CD4-positive, CD25-positive, alpha-beta regulatory T cell (primary cell): ENCODE measurements around the gene CDH26. TPM values are rescaled to one million over a fixed set of nuclear protein-coding genes. Genes with fewer than 3 reads are reported as not detected.

Experiments used
- ATAC-seq, 2 donors: fragments of 150-1000 bp; cut with Tn5 transposase; one replicate each; pipeline ENCODE4 v1.10.0; 2021; ENCODE audit warnings: low read depth in 2 of 2, moderate number of reproducible peaks in 2 of 2, moderate library complexity in 1 of 2
- DNase-seq, 3 donors: peaks; one replicate each; pipeline versions ENCODE4 v3.0.0 to v3.0.0-alpha.2; 2012 to 2022; ENCODE audit warnings: mixed read lengths in 1 of 3
- H3K27ac ChIP-seq: one replicate; pipeline ENCODE4 v1.7.0; 2013; ENCODE audit warnings: mild to moderate bottlenecking, low read length; ENCODE audit not compliant: insufficient read depth, poor library complexity, severe bottlenecking
- H3K27me3 ChIP-seq: one replicate; pipeline ENCODE4 v1.7.0; 2013; ENCODE audit warnings: low read length; ENCODE audit not compliant: control insufficient read depth, insufficient read depth
- H3K36me3 ChIP-seq: one replicate; pipeline ENCODE4 v1.7.0; 2013; ENCODE audit warnings: mild to moderate bottlenecking, low read length, moderate library complexity; ENCODE audit not compliant: control insufficient read depth, insufficient read depth
- H3K4me1 ChIP-seq: 2 replicates; pipeline ENCODE4 v1.7.0; 2013; ENCODE audit warnings: mild to moderate bottlenecking, low read length; ENCODE audit not compliant: insufficient read depth, control insufficient read depth, poor library complexity, severe bottlenecking
- H3K4me3 ChIP-seq: one replicate; pipeline ENCODE4 v1.7.0; 2013; ENCODE audit warnings: low read depth, mild to moderate bottlenecking, low read length, moderate library complexity
- H3K9me3 ChIP-seq, 2 experiments: 1 replicate in 1 of 2; 2 replicates in 1 of 2; pipeline ENCODE4 v1.7.0; 2013; ENCODE audit warnings: low read length in 2 of 2, mild to moderate bottlenecking in 1 of 2, moderate library complexity in 1 of 2; ENCODE audit not compliant: control insufficient read depth in 2 of 2
- H3K27ac Mint-ChIP-seq, 3 donors: one replicate each; pipeline ENCODE4 v1.8.0; 2020 to 2022; ENCODE audit warnings: mild to moderate bottlenecking in 3 of 3, mixed read lengths in 3 of 3, moderate library complexity in 2 of 3
- H3K27me3 Mint-ChIP-seq: one replicate; pipeline ENCODE4 v1.8.0; 2022; ENCODE audit warnings: mild to moderate bottlenecking, mixed read lengths
- H3K36me3 Mint-ChIP-seq: one replicate; pipeline ENCODE4 v1.8.0; 2020; ENCODE audit warnings: mixed read lengths
- H3K4me1 Mint-ChIP-seq, 4 donors: one replicate each; pipeline ENCODE4 v1.8.0; 2020 to 2022; ENCODE audit warnings: mixed read lengths in 4 of 4, mild to moderate bottlenecking in 1 of 4
- H3K4me3 Mint-ChIP-seq, 4 donors: one replicate each; pipeline ENCODE4 v1.8.0; 2020 to 2022; ENCODE audit warnings: mild to moderate bottlenecking in 4 of 4, mixed read lengths in 4 of 4, moderate library complexity in 3 of 4
- H3K9me3 Mint-ChIP-seq, 7 donors: one replicate each; pipeline ENCODE4 v1.8.0; 2020 to 2022; ENCODE audit warnings: mixed read lengths in 7 of 7, mild to moderate bottlenecking in 3 of 7, moderate library complexity in 2 of 7
- polyA plus RNA-seq, 4 donors: library from polyadenylated mRNA; unstranded; fragments of 300-500 nt; fragmentation: Illumina TruSeq; gene quantifications; one replicate each; pipeline ENCODE4 v1.2.3, GENCODE V29; 2021
- total RNA-seq: library from RNA; stranded (reverse); gene quantifications from one replicate; pipeline ENCODE4 v1.2.3, GENCODE V29; 2022

Gene CDH26
- total and polyA plus RNA-seq, 5 donors from 2014 or later: 0.24 to 1.0 (median 0.31) TPM; not detected in 2

GRCh38 chr20:59931511-59932312 is 26.5 kb upstream of the CDH26 start:
- Mint-ChIP-seq H3K27me3 (peaks cover 9% of the 10 kb centered on the region), H3K9me3 (no peaks in the 10 kb centered on the region), H3K36me3 (no peaks in the 10 kb centered on the region), H3K27ac (peak overlapping the region in 1 of 3 donors; percentile 33), H3K4me3 (peak overlapping the region; percentile 56 to 83 (median 80)), H3K4me1 (peaks cover 9 to 26% (median 20%) of the 10 kb centered on the region in 4 donors)
- Histone ChIP-seq H3K27ac (no peak overlapping the region), H3K9me3 (no peaks in the 10 kb centered on the region), H3K36me3 (no peaks in the 10 kb centered on the region), H3K4me3 (no peak overlapping the region), H3K4me1 (peaks cover 7% of the 10 kb centered on the region), H3K27me3 (no peaks in the 10 kb centered on the region)
- peak in 1 of 3 donors; percentile 25 for DNase-seq
- no peak for ATAC-seq

DNA sequence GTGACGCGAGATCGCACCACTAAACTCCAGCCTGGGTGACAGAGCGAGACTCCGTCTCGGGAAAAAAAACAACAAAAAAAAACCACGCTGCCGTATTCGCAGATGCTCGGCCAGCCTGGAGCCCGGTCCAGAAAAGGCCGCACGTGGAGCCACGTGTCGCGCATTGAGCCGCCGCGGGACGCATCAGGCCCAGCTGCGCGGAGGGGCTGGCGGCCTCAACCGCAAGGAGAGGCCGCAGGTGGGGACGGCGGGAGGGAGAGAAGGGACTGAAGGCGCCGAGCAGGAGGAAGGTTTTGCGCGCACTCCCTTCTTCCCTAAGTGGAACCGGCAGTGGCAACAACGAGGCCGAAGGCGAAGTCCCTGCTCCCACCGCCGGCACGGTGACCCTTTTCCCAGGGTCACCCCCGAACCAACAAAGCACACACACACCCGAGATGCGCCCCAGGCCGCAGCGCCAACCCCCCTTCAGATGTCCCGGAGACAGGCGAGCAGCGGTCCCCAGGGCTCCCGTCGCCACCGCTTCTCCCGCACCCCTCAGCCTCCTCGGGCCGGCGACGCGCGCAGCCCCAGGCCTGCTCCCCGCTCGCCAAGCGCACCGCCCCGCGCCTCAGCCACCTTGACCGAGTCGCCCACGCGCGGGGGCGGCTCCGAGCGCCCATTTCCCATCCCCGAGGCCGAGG is 25.5 kb upstream of the CDH26 start:
- ATAC-seq: no peak
- H3K27me3 Mint-ChIP-seq: peaks cover 9% of the 10 kb centered on the region
- Histone ChIP-seq H3K4me3 (no peak overlapping the region), H3K27ac (peak overlapping the region; percentile 53), H3K4me1 (peaks cover 17% of the 10 kb centered on the region), H3K9me3 (no peaks in the 10 kb centered on the region), H3K27me3 (no peaks in the 10 kb centered on the region), H3K36me3 (no peaks in the 10 kb centered on the region)
- no peaks in the 10 kb centered on the region for H3K36me3 Mint-ChIP-seq
- no peaks in the 10 kb centered on the region for H3K9me3 Mint-ChIP-seq
- peaks cover 16 to 33% (median 27%) of the 10 kb centered on the region in 4 donors for H3K4me1 Mint-ChIP-seq
- peak overlapping the region in 2 of 4 donors; percentile 33 to 81 for H3K4me3 Mint-ChIP-seq
- no peak overlapping the region for H3K27ac Mint-ChIP-seq
- DNase-seq: no peak

DNA sequence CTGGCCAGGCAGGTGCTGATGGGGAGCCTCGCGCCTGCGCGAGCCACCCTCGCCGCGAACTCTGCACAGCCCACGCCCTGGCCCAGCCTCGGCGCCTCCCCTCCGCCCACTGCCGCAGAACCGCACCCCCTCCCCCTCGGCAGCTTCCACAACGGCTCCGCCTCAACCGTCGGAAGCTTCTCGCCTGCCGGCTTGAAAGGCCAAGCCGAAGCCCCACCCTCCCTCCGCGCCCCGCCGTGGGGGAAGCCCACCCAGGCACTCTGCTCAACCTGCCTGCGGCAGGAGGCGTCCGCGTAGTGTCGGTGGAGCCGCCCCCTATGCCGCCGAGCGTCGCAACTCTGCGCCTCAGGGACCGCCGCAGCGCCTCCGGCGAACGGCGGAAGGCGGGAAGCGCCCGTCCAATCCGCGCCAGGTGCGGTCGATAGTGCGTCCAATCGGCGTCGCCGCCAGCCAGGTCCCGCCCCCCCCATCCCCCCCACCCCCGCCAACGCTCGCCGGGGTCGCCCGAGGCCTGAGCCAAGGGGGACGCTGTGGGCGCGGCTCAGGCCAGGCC is 24.9 kb upstream of the CDH26 start, which contains the start of gene SYCP2:
Gene SYCP2, minus strand, starts transcription at position 342 of the 553 bp plus-strand sequence. CDS start 11,224 bp downstream, outside the sequence.
- no peaks in the 10 kb centered on the region for H3K27me3 ChIP-seq
- H3K4me3 ChIP-seq: peak within 1 kb of the TSS; percentile 53
- ATAC-seq (peak; percentile 74 to 82), DNase-seq (peak; percentile 55 to 64 (median 56))
- peak within 1 kb of the TSS in 2 of 3 donors; percentile 48 to 75 for H3K27ac Mint-ChIP-seq
- H3K9me3 ChIP-seq: no peaks in the 10 kb centered on the region
- peaks cover 22 to 39% (median 30%) of the 10 kb centered on the region in 4 donors for H3K4me1 Mint-ChIP-seq
- H3K4me3 Mint-ChIP-seq: peak within 1 kb of the TSS; percentile 78 to 92 (median 86)
- peaks cover 9% of the 10 kb centered on the region for H3K27me3 Mint-ChIP-seq
- H3K27ac ChIP-seq: peak within 1 kb of the TSS; percentile 53
- H3K36me3 ChIP-seq: no peaks in the 10 kb centered on the region
- H3K36me3 Mint-ChIP-seq: no peaks in the 10 kb centered on the region
- peaks cover 23% of the 10 kb centered on the region for H3K4me1 ChIP-seq
- H3K9me3 Mint-ChIP-seq: no peaks in the 10 kb centered on the region

DNA sequence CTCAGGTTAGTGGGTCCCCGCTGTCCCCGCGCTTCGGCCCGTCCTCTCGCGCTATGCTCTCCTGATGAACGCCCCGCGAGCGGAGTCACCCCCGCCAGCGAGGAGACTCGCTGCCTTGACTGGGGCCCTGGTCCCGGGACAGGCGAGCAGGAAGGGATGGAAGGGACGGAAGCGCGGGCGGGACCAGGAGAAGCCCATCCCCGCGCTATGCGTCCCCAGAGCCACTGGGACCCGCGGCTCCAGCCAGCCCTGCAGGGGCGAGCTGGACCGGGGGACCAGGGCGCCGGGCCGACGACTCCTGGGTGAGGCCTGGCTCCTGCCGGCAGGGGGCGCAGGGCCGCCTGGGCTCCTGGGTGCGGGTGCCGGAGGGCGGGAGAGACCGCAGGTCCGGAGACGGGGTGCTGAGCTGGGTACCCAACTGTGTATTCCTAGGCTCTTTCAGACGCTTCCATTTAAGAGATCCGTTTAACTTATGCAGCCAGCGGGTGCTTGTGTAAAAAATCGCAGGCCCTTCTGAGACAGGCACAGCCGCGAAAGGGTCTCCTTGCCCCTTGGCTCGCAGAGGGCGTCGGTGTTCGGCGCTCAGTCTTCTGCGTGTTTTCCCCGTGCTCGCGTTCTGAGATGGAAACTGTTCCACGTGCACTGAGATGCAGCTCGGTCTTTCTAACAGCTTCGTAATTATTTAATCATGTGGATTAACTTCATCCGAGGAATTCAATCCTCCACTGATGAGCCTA is 24.2 kb upstream of the CDH26 start:
- no peaks in the 10 kb centered on the region for H3K27me3 ChIP-seq
- peak overlapping the region in 2 of 3 donors; percentile 48 to 75 for H3K27ac Mint-ChIP-seq
- H3K36me3 ChIP-seq: no peaks in the 10 kb centered on the region
- H3K4me3 ChIP-seq: peak overlapping the region; percentile 53
- peak overlapping the region; percentile 49 for H3K27ac ChIP-seq
- ATAC-seq (peak; percentile 72 to 76), DNase-seq (peak; percentile 64 to 73 (median 71))
- no peaks in the 10 kb centered on the region for H3K36me3 Mint-ChIP-seq
- no peaks in the 10 kb centered on the region for H3K9me3 Mint-ChIP-seq
- H3K4me1 ChIP-seq: peaks cover 29% of the 10 kb centered on the region
- peak overlapping the region; percentile 78 to 92 (median 86) for H3K4me3 Mint-ChIP-seq
- peaks cover 23 to 45% (median 35%) of the 10 kb centered on the region in 4 donors for H3K4me1 Mint-ChIP-seq
- no peaks in the 10 kb centered on the region for H3K9me3 ChIP-seq
- H3K27me3 Mint-ChIP-seq: peaks cover 8% of the 10 kb centered on the region

DNA sequence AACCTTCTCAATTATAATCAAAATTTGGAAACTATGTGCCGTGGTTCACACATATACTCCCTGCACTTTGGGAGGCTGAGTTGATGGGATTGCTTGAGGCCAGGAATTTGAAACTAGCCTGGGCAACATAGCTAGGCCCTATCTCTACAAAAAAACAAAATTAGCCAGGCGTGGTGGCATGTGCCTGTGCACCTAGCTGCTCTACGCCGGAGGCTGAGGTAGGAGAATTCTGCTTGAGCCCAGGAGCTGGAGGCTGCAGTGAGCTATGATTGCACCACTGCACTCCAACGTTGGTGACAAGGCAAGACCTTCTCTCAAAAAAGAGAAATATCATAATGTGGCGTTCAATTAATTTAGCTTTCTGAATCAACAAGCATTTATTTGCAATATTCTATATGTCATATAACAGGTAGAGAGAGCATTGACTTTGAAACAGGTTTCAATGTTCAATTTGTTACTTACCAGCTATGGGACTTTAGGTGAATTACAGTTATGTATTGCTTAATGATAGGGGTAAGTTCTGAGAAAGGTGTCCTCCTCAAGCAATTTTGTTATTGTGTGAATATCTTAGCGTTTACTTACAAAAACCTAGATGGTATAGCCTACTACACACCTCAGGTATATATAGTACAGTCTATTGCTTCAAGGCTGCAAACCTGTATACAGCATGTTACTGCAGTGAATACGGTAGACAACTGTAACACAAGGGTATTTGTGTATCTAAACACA is 22.6 kb upstream of the CDH26 start:
- no peaks in the 10 kb centered on the region for H3K9me3 Mint-ChIP-seq
- Histone ChIP-seq H3K27me3 (no peaks in the 10 kb centered on the region), H3K4me3 (no peak overlapping the region), H3K27ac (no peak overlapping the region), H3K4me1 (peaks cover 36% of the 10 kb centered on the region), H3K36me3 (no peaks in the 10 kb centered on the region), H3K9me3 (no peaks in the 10 kb centered on the region)
- no peaks in the 10 kb centered on the region for H3K27me3 Mint-ChIP-seq
- no peak for ATAC-seq
- peaks cover 23 to 52% (median 36%) of the 10 kb centered on the region in 4 donors for H3K4me1 Mint-ChIP-seq
- no peak for DNase-seq
- H3K27ac Mint-ChIP-seq: peak overlapping the region in 1 of 3 donors; percentile 60
- H3K4me3 Mint-ChIP-seq: peak overlapping the region in 3 of 4 donors; percentile 38 to 83 (median 55)
- H3K36me3 Mint-ChIP-seq: no peaks in the 10 kb centered on the region

GRCh38 chr20:59936409-59936808 is 21.8 kb upstream of the CDH26 start:
- no peaks in the 10 kb centered on the region for H3K36me3 ChIP-seq
- no peaks in the 10 kb centered on the region for H3K36me3 Mint-ChIP-seq
- H3K4me1 Mint-ChIP-seq: peaks cover 28 to 60% (median 41%) of the 10 kb centered on the region in 4 donors
- DNase-seq (no peak), ATAC-seq (no peak)
- peak overlapping the region in 1 of 3 donors; percentile 60 for H3K27ac Mint-ChIP-seq
- H3K9me3 Mint-ChIP-seq: no peaks in the 10 kb centered on the region
- no peak overlapping the region for H3K4me3 ChIP-seq
- H3K27ac ChIP-seq: no peak overlapping the region
- H3K27me3 Mint-ChIP-seq: no peaks in the 10 kb centered on the region
- no peaks in the 10 kb centered on the region for H3K9me3 ChIP-seq
- peak overlapping the region in 2 of 4 donors; percentile 0 to 83 for H3K4me3 Mint-ChIP-seq
- no peaks in the 10 kb centered on the region for H3K27me3 ChIP-seq
- H3K4me1 ChIP-seq: peaks cover 44% of the 10 kb centered on the region
